Measurements from ENCODE around the gene ANKRD33B. TPM values are rescaled to one million over a fixed set of nuclear protein-coding genes. Genes with fewer than 3 reads are reported as not detected.

ANKRD33B gene
- total RNA-seq, 4 donors from 2014 or later, result 16.7 to 27.0 (median 24.8) TPM

DNA sequence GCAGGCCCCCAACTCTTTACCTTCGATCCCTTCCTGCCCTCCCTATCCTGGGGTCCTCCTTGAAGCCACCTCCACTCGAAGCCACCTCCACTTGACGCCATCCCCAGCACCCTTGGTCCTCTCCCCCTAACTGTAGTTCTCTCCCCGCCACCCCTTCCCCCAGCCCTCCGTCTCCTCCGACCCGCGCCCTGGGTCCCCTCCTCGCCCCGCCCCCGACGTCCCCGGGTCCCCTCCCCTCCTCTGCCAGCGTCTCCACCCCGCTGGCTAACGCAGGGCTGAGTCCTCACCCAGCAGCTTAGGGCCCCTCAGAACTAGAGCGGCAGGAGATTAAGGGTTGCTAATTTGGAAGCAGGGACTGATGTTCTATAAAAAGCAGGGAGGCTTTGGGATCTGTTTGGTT lies 30.6 kb upstream of the ANKRD33B start:
- H3K9me3 ChIP-seq, result no peaks in the 10 kb centered on the region
- H3K4me3 ChIP-seq, result no peak overlapping the region
- 29% methylated on average over 17 of the region's 17 CpGs for WGBS
- peaks cover 26% of the 10 kb centered on the region for H3K4me1 ChIP-seq
- H3K36me3 ChIP-seq, result no peaks in the 10 kb centered on the region
- no peak overlapping the region for H3K27ac ChIP-seq
- no peaks in the 10 kb centered on the region for H3K27me3 ChIP-seq
- TF ChIP-seq POLR2AphosphoS5 (IDR thresholded peaks at IDR 0.05) (no peak), EP300 (IDR thresholded peaks at IDR 0.05) (no peak), POLR2A (IDR thresholded peaks at IDR 0.05) (no peak)
- TF ChIP-seq, protein P1, sequence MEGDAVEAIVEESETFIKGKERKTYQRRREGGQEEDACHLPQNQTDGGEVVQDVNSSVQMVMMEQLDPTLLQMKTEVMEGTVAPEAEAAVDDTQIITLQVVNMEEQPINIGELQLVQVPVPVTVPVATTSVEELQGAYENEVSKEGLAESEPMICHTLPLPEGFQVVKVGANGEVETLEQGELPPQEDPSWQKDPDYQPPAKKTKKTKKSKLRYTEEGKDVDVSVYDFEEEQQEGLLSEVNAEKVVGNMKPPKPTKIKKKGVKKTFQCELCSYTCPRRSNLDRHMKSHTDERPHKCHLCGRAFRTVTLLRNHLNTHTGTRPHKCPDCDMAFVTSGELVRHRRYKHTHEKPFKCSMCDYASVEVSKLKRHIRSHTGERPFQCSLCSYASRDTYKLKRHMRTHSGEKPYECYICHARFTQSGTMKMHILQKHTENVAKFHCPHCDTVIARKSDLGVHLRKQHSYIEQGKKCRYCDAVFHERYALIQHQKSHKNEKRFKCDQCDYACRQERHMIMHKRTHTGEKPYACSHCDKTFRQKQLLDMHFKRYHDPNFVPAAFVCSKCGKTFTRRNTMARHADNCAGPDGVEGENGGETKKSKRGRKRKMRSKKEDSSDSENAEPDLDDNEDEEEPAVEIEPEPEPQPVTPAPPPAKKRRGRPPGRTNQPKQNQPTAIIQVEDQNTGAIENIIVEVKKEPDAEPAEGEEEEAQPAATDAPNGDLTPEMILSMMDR (IDR thresholded peaks at IDR 0.05), result no peak
- DNase-seq (ENCODE audit: low spot score in 2 of 2), result no peak

DNA sequence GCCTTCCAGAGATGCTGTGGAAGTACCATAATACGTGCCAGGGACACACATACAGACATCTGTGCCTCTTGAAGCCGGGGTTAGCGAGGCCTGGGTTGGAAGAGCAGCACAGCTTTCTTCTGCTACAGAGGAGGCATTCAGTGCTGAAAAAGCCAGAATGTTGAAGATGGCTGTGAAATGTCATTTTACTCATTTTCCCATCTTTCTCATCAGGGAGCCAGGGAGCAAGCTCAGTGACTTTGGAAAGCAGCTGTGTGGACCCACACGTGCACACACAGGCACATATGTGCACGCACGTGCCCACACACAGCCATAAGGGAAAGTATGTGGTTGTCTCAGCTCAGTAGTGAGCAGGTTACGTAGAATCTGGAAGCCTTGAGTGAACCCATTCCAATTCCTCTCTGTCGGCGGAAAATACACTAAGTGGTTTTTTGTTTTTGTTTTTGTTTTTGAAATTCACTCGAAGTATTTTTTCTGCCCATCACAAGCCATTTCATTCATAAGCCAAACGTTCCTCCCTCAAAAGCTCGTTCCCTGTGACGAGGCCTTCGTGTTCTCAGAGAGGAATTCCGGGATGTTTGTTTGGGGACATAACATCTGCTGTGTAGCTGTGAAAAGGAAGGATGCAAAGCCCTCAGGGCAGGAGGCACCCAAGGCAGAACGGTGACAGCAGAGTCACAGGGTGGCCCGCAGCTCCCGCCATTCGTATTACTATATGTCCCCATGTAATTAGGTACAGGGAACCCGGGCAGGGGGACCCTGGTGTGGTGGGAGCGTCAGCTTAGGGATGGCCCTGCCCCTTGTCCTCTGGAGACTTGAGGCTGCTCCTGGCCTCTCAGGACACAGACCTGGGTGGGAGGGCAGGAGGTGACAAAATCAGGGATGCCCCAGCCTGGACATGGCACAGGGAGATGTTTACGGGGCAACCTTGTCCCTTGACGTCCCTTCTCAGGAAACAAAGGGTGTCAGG lies 29.0 kb upstream of the ANKRD33B start:
- H3K9me3 ChIP-seq, result no peaks in the 10 kb centered on the region
- no peak for TF ChIP-seq EP300 (IDR thresholded peaks at IDR 0.05)
- TF ChIP-seq, protein P1 (IDR thresholded peaks at IDR 0.05), result no peak
- no peak for TF ChIP-seq POLR2A (IDR thresholded peaks at IDR 0.05)
- no peak for TF ChIP-seq POLR2AphosphoS5 (IDR thresholded peaks at IDR 0.05)
- H3K27me3 ChIP-seq, result no peaks in the 10 kb centered on the region
- H3K27ac ChIP-seq, result peak overlapping the region; percentile 23
- H3K4me1 ChIP-seq, result peaks cover 38% of the 10 kb centered on the region
- 71% methylated on average over 23 of the region's 23 CpGs for WGBS
- DNase-seq (ENCODE audit: low spot score in 2 of 2), result no peak
- H3K4me3 ChIP-seq, result no peak overlapping the region
- H3K36me3 ChIP-seq, result no peaks in the 10 kb centered on the region

DNA sequence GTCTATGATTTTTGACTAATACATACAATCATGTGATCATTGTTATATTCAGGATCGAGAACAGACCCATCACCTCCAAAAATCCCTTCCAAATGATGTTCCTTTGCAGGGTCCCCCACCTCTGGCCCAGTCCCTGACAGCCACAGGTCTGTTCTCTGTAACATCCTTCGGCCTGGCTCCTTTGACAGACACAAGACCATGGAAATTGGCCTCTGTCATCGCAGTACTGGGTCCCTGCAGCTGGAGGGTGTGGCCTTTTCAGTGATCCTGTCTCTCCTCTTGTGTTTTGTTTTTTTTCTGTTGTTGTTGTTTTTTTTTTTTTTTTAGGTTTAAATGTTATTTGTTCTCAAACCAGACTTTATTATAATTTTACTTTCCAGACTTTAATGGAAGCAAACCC lies 27.4 kb upstream of the ANKRD33B start:
- H3K36me3 ChIP-seq, result no peaks in the 10 kb centered on the region
- 54% methylated on average over 3 of the region's 3 CpGs for WGBS
- DNase-seq (ENCODE audit: low spot score in 2 of 2), result no peak
- H3K9me3 ChIP-seq, result no peaks in the 10 kb centered on the region
- no peak for TF ChIP-seq POLR2AphosphoS5 (IDR thresholded peaks at IDR 0.05)
- TF ChIP-seq, protein P1 (IDR thresholded peaks at IDR 0.05), result no peak
- no peak for TF ChIP-seq EP300 (IDR thresholded peaks at IDR 0.05)
- TF ChIP-seq POLR2A (IDR thresholded peaks at IDR 0.05), result no peak
- H3K27me3 ChIP-seq, result no peaks in the 10 kb centered on the region
- peaks cover 38% of the 10 kb centered on the region for H3K4me1 ChIP-seq
- no peak overlapping the region for H3K27ac ChIP-seq
- H3K4me3 ChIP-seq, result no peak overlapping the region

DNA sequence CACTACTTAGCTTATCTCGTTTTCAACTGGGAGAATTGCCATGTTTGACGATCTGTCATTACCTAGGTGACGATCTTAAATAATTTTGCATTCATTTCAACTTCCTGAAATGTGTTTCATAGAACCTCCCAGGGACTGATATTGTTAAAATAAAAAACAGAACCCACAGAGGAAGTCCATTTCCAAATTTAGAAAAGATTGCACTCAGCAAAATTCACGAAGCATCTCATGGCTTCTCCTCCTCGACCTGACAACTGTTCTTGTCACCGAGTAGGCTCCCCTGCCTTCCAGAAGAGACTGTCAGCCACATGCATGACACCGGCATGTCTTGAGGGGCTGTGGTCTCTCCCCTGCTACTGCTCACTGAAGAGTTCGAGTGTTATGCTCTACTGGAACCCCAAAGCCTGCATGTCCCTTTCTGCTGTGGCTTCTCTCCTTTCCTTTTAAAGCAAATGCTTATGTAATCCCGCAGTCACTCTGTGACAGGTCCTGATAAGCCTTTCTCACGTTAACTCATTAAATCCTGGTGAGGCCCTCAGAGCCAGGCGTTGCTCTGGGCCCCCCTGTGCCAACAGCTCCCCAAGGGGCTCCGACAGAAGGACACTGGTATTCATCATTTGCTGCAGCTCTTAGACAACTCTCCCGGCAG lies 26.8 kb upstream of the ANKRD33B start:
- no peaks in the 10 kb centered on the region for H3K9me3 ChIP-seq
- TF ChIP-seq POLR2AphosphoS5 (IDR thresholded peaks at IDR 0.05) (no peak), EP300 (IDR thresholded peaks at IDR 0.05) (no peak), POLR2A (IDR thresholded peaks at IDR 0.05) (no peak)
- TF ChIP-seq, protein P1 (IDR thresholded peaks at IDR 0.05), result no peak
- peak overlapping the region; percentile 11 for H3K4me3 ChIP-seq
- WGBS, result 22% methylated on average over 12 of the region's 13 CpGs
- H3K27me3 ChIP-seq, result no peaks in the 10 kb centered on the region
- DNase-seq (ENCODE audit: low spot score in 2 of 2), result no peak
- no peaks in the 10 kb centered on the region for H3K36me3 ChIP-seq
- peaks cover 38% of the 10 kb centered on the region for H3K4me1 ChIP-seq
- H3K27ac ChIP-seq, result peak overlapping the region; percentile 82

- Histone ChIP-seq H3K9me3 (no peaks in the 10 kb centered on the region), H3K4me3 (no peak overlapping the region), H3K27ac (peak overlapping the region; percentile 82), H3K4me1 (peaks cover 38% of the 10 kb centered on the region), H3K27me3 (peaks cover 1% of the 10 kb centered on the region), H3K36me3 (no peaks in the 10 kb centered on the region)
- 64% methylated on average over 3 of the region's 4 CpGs for WGBS
- DNase-seq (ENCODE audit: low spot score in 2 of 2), result no peak
- TF ChIP-seq EP300 (IDR thresholded peaks at IDR 0.05) (no peak), POLR2A (IDR thresholded peaks at IDR 0.05) (no peak), POLR2AphosphoS5 (IDR thresholded peaks at IDR 0.05) (no peak)
- TF ChIP-seq, protein P1 (IDR thresholded peaks at IDR 0.05), result no peak
These were observed 26.2 kb upstream of the ANKRD33B start for GRCh38 chr5:10537624-10538023.

Measured in suprapubic skin (tissue), 4 donors.